ENCODE data around the gene GATAD2B.

The GATAD2B gene

GRCh38 chr1:153780551-153780950 is 142.2 kb downstream of the GATAD2B start:
- Histone ChIP-seq H3K4me2 (no peak overlapping the region), H3K27ac (no peak overlapping the region), H3K4me1 (ENCODE audit: low read depth, poor library complexity, severe bottlenecking) (peaks cover 20% of the 10 kb centered on the region)

DNA sequence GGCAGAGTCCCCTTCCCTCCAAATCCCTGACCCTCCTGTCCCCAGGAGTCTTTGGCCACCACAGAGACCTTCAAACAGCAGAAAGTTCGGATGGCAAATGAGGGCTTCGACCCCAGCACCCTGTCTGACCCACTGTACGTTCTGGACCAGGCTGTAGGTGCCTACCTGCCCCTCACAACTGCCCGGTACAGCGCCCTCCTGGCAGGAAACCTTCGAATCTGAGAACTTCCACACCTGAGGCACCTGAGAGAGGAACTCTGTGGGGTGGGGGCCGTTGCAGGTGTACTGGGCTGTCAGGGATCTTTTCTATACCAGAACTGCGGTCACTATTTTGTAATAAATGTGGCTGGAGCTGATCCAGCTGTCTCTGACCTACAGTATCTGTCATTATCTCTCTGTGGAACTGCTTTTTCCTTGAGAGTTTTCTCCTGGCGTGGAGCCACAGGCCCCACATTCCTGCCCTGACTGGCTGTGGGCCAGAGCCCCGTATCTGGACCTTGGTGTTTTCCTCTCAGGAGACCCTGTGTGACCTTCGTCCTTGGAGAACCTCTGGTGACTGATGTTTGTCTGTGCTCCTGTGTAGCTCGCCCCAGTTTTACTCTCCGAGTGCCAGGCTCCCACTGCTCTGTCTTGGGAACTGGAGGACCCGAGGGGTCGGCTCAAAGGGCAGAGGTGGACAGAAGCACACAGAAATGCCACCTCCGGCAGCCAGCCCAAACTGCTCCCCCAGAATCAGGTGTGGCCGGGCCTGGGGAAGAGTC is 142.8 kb downstream of the GATAD2B start:
- no peak overlapping the region for H3K9ac ChIP-seq
- no peaks in the 10 kb centered on the region for H4K20me1 ChIP-seq (ENCODE audit: insufficient read depth)
- TF ChIP-seq, protein P1, sequence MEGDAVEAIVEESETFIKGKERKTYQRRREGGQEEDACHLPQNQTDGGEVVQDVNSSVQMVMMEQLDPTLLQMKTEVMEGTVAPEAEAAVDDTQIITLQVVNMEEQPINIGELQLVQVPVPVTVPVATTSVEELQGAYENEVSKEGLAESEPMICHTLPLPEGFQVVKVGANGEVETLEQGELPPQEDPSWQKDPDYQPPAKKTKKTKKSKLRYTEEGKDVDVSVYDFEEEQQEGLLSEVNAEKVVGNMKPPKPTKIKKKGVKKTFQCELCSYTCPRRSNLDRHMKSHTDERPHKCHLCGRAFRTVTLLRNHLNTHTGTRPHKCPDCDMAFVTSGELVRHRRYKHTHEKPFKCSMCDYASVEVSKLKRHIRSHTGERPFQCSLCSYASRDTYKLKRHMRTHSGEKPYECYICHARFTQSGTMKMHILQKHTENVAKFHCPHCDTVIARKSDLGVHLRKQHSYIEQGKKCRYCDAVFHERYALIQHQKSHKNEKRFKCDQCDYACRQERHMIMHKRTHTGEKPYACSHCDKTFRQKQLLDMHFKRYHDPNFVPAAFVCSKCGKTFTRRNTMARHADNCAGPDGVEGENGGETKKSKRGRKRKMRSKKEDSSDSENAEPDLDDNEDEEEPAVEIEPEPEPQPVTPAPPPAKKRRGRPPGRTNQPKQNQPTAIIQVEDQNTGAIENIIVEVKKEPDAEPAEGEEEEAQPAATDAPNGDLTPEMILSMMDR (conservative IDR thresholded peaks at IDR 0.05; ENCODE audit: low read depth, low read length): no peak
- no peaks in the 10 kb centered on the region for H3K79me2 ChIP-seq (ENCODE audit: insufficient read depth, low read depth)
- H3K27ac ChIP-seq: no peak overlapping the region
- H3K36me3 ChIP-seq (ENCODE audit: insufficient read depth): no peaks in the 10 kb centered on the region
- H3K4me1 ChIP-seq (ENCODE audit: low read depth, poor library complexity, severe bottlenecking): peaks cover 20% of the 10 kb centered on the region
- no peak overlapping the region for H3K4me3 ChIP-seq (IDR thresholded peaks at IDR 0.05; ENCODE audit: insufficient read depth, low read depth, low read length)
- H3K4me2 ChIP-seq: no peak overlapping the region
- peaks cover 31% of the 10 kb centered on the region for H3K27me3 ChIP-seq (ENCODE audit: insufficient read depth, low read depth)
- no peak overlapping the region for H2AFZ ChIP-seq (ENCODE audit: low read depth)

More at GRCh38 chr1:153780551-153780950, 142.2 kb downstream of the GATAD2B start:
- no peak overlapping the region for H3K4me3 ChIP-seq (IDR thresholded peaks at IDR 0.05; ENCODE audit: insufficient read depth, low read depth, low read length)
- TF ChIP-seq, protein P1 (conservative IDR thresholded peaks at IDR 0.05; ENCODE audit: low read depth, low read length): no peak
- no peaks in the 10 kb centered on the region for H3K79me2 ChIP-seq (ENCODE audit: insufficient read depth, low read depth)
- H3K36me3 ChIP-seq (ENCODE audit: insufficient read depth): no peaks in the 10 kb centered on the region
- H3K27me3 ChIP-seq (ENCODE audit: insufficient read depth, low read depth): peaks cover 25% of the 10 kb centered on the region
- H2AFZ ChIP-seq (ENCODE audit: low read depth): no peak overlapping the region
- no peaks in the 10 kb centered on the region for H4K20me1 ChIP-seq (ENCODE audit: insufficient read depth)
- H3K9ac ChIP-seq: no peak overlapping the region

GRCh38 chr1:153778824-153779519 is 143.8 kb downstream of the GATAD2B start:
- no peak overlapping the region for H3K27ac ChIP-seq
- H3K27me3 ChIP-seq (ENCODE audit: insufficient read depth, low read depth): peaks cover 32% of the 10 kb centered on the region
- no peak overlapping the region for H3K4me2 ChIP-seq
- TF ChIP-seq, protein P1 (conservative IDR thresholded peaks at IDR 0.05; ENCODE audit: low read depth, low read length): no peak
- H3K4me1 ChIP-seq (ENCODE audit: low read depth, poor library complexity, severe bottlenecking): peaks cover 16% of the 10 kb centered on the region
- no peak overlapping the region for H3K9ac ChIP-seq
- no peaks in the 10 kb centered on the region for H3K36me3 ChIP-seq (ENCODE audit: insufficient read depth)
- no peak overlapping the region for H2AFZ ChIP-seq (ENCODE audit: low read depth)
- no peak overlapping the region for H3K4me3 ChIP-seq (IDR thresholded peaks at IDR 0.05; ENCODE audit: insufficient read depth, low read depth, low read length)
- no peaks in the 10 kb centered on the region for H3K79me2 ChIP-seq (ENCODE audit: insufficient read depth, low read depth)
- no peaks in the 10 kb centered on the region for H4K20me1 ChIP-seq (ENCODE audit: insufficient read depth)

GRCh38 chr1:153778051-153778823 is 144.5 kb downstream of the GATAD2B start:
- H3K27me3 ChIP-seq (ENCODE audit: insufficient read depth, low read depth): peaks cover 32% of the 10 kb centered on the region
- no peak overlapping the region for H2AFZ ChIP-seq (ENCODE audit: low read depth)
- H3K4me1 ChIP-seq (ENCODE audit: low read depth, poor library complexity, severe bottlenecking): peaks cover 13% of the 10 kb centered on the region
- H3K79me2 ChIP-seq (ENCODE audit: insufficient read depth, low read depth): no peaks in the 10 kb centered on the region
- H3K36me3 ChIP-seq (ENCODE audit: insufficient read depth): no peaks in the 10 kb centered on the region
- no peaks in the 10 kb centered on the region for H4K20me1 ChIP-seq (ENCODE audit: insufficient read depth)
- TF ChIP-seq, protein P1 (conservative IDR thresholded peaks at IDR 0.05; ENCODE audit: low read depth, low read length): no peak
- no peak overlapping the region for H3K4me2 ChIP-seq
- no peak overlapping the region for H3K27ac ChIP-seq
- no peak overlapping the region for H3K9ac ChIP-seq
- H3K4me3 ChIP-seq (IDR thresholded peaks at IDR 0.05; ENCODE audit: insufficient read depth, low read depth, low read length): no peak overlapping the region
